Esophagus squamous epithelium (tissue), 4 donors: ENCODE results near the gene AVEN.

Source experiments
- POLR2A ChIP-seq, 4 donors: fragments of 450-650 bp; IDR thresholded peaks; one replicate each; pipeline ENCODE4 v1.6.1; 2017; ENCODE audit warnings: antibody characterized with exemption in 4 of 4, mild to moderate bottlenecking in 4 of 4, moderate library complexity in 3 of 4
- TF ChIP-seq, protein P1 (sequence below), 6 experiments: fragments of 450-650 bp in 4 of 6; fragments of 200-600 bp in 2 of 6; sonication (generic) in 2 of 6; IDR thresholded peaks; one replicate each; pipeline ENCODE4 v1.5.1; 2016 to 2019; ENCODE audit warnings: antibody characterized with exemption in 6 of 6, mild to moderate bottlenecking in 4 of 6, moderate library complexity in 4 of 6

- TF ChIP-seq, protein P1, sequence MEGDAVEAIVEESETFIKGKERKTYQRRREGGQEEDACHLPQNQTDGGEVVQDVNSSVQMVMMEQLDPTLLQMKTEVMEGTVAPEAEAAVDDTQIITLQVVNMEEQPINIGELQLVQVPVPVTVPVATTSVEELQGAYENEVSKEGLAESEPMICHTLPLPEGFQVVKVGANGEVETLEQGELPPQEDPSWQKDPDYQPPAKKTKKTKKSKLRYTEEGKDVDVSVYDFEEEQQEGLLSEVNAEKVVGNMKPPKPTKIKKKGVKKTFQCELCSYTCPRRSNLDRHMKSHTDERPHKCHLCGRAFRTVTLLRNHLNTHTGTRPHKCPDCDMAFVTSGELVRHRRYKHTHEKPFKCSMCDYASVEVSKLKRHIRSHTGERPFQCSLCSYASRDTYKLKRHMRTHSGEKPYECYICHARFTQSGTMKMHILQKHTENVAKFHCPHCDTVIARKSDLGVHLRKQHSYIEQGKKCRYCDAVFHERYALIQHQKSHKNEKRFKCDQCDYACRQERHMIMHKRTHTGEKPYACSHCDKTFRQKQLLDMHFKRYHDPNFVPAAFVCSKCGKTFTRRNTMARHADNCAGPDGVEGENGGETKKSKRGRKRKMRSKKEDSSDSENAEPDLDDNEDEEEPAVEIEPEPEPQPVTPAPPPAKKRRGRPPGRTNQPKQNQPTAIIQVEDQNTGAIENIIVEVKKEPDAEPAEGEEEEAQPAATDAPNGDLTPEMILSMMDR (IDR thresholded peaks at IDR 0.05): no peak
- TF ChIP-seq POLR2A (IDR thresholded peaks at IDR 0.05): no peak
These were observed 53.3 kb downstream of the AVEN start for GRCh38 chr15:33985751-33986150.
